ENCODE data around the gene RGS9. TPM values are rescaled to one million over a fixed set of nuclear protein-coding genes. Genes with fewer than 3 reads are reported as not detected.

RGS9 gene
- total RNA-seq, 1 donor from 2014 or later: 2.8 TPM

DNA sequence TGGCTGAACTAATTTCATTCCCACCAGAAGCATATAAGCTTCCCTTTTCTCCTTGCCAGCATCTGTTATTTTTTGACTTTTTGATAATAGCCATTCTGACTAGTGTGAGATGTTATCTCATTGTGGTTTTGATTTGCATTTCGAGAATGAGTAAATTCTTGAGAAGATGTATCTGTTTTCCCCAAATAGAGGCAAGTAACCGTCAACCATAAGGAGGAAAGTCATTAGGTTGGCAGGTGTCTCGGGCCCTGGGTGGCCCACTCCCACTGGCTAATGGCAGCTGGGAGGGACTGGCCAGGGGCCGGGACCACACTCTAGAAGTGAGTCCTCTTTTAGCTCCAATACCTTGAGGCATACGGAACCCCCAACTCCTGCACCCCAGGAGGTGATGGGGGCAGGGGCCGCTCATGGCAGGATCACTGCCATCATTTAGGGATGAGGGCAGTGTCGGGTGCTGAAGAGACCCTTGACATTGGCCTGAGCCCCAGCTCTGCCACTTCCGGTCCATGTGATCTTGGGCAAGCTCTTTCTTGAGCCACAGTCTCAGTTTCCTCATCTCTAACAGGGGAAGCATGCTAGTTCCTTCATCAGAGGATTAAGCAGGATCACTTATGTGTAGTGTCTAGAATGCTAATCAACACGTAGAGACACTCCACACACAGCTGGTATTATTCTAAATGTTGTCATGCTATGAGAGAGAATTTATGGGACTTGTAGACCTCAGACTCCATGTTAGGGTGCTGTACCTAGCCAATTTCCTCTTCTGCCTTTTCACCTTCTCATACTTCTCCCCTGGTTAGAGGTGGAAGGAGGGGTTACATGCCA is 44.3 kb downstream of the RGS9 start:
- H3K4me3 Mint-ChIP-seq: no peak overlapping the region
- TF ChIP-seq, protein P1, sequence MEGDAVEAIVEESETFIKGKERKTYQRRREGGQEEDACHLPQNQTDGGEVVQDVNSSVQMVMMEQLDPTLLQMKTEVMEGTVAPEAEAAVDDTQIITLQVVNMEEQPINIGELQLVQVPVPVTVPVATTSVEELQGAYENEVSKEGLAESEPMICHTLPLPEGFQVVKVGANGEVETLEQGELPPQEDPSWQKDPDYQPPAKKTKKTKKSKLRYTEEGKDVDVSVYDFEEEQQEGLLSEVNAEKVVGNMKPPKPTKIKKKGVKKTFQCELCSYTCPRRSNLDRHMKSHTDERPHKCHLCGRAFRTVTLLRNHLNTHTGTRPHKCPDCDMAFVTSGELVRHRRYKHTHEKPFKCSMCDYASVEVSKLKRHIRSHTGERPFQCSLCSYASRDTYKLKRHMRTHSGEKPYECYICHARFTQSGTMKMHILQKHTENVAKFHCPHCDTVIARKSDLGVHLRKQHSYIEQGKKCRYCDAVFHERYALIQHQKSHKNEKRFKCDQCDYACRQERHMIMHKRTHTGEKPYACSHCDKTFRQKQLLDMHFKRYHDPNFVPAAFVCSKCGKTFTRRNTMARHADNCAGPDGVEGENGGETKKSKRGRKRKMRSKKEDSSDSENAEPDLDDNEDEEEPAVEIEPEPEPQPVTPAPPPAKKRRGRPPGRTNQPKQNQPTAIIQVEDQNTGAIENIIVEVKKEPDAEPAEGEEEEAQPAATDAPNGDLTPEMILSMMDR (conservative IDR thresholded peaks at IDR 0.05): no peak
- peaks cover 3% of the 10 kb centered on the region for H3K27me3 Mint-ChIP-seq (ENCODE audit: low read depth)
- H3K9me3 Mint-ChIP-seq: peaks cover 13% of the 10 kb centered on the region
- no peak for DNase-seq (ENCODE audit: low read depth, low spot score)
- no peaks in the 10 kb centered on the region for H3K36me3 Mint-ChIP-seq (ENCODE audit: low read depth)
- peaks cover 47% of the 10 kb centered on the region for H3K4me1 Mint-ChIP-seq
- H3K27ac Mint-ChIP-seq (ENCODE audit: unreplicated experiment): no peak overlapping the region

DNA sequence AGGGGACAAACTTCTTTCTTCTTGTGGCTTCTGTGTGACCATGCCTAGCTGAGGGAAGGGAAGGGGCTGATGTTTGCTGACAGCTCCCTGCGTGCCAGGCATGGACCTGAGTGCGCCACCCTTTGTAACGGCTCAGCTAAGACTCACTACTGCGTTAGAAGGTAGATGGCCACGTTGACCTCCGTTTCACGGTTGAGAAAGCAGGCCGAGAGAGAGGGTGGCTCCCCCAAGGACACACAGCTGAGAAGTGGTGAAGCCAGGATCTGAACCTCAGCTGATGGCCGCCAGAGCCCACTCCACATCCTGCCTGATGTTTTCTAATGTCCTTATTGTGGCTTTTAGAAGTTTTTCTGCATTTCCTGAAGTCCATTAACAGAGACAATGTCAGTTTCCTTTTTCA is 45.1 kb downstream of the RGS9 start:
- H3K27me3 Mint-ChIP-seq (ENCODE audit: low read depth): peaks cover 3% of the 10 kb centered on the region
- no peak for DNase-seq (ENCODE audit: low read depth, low spot score)
- H3K4me1 Mint-ChIP-seq: peaks cover 47% of the 10 kb centered on the region
- H3K27ac Mint-ChIP-seq (ENCODE audit: unreplicated experiment): no peak overlapping the region
- TF ChIP-seq, protein P1 (conservative IDR thresholded peaks at IDR 0.05): no peak
- no peaks in the 10 kb centered on the region for H3K36me3 Mint-ChIP-seq (ENCODE audit: low read depth)
- peaks cover 8% of the 10 kb centered on the region for H3K9me3 Mint-ChIP-seq
- no peak overlapping the region for H3K4me3 Mint-ChIP-seq

DNA sequence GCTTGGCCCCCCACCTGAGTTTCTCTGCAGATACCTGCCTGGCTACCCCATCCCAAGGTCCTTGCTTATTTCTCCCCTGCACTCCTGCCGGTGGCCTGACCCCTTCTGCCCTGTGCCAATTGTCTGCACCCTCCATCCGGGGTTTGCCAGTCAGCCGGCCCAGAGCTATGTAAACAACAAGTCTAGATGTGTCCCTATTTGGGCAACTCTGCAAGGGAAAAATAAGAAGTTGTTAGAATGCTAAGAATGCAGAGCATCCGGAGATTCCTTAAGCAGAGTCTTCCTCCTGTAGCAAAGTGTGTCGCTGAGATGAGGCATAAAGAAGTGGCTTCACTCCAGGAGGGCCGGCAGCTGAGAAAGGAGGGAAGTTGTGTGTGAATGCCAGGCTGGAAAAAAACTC is 46.6 kb downstream of the RGS9 start:
- H3K4me1 Mint-ChIP-seq: peaks cover 40% of the 10 kb centered on the region

DNA sequence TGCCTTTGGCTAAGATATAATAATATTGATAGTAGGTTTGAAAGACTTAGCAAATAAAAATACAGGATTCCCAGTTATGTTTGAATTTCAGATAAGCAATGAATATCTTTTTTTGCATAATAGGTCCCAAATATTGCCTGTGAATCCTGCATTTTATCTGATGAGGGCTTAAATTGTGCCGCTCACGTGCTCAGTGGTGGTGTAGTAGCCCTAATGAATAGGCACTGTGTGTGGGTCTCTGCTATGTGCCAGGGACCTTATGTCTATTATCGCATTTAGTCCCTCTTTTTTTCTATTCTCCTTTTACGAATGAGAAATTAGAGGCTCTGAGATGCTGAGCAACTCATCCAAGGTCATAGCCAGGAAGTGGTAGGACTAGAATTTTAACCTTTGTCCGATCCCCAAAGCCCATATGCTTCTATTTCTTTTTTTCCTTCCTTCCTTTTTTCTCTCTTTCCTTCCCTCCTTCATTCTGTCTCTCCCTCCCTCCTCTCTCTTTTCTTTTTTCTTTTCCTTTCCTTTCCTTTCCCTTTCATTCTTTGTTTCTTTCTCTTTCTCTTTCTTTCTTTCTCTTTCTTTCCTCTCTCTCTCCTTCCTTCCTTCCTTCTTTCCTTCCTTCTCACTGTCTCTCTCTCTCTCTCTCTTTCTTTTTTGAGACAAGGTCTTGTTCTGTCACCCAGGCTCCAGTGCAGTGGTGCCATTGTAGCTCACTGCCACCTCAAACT is 47.2 kb downstream of the RGS9 start:
- Mint-ChIP-seq H3K27me3 (ENCODE audit: low read depth) (peaks cover under 1% of the 10 kb centered on the region), H3K27ac (ENCODE audit: unreplicated experiment) (peak overlapping the region; percentile 73), H3K4me1 (peaks cover 34% of the 10 kb centered on the region), H3K9me3 (no peaks in the 10 kb centered on the region), H3K4me3 (no peak overlapping the region), H3K36me3 (ENCODE audit: low read depth) (no peaks in the 10 kb centered on the region)
- DNase-seq (ENCODE audit: low read depth, low spot score): no peak
- TF ChIP-seq, protein P1 (conservative IDR thresholded peaks at IDR 0.05): no peak

More for the DNA sequence above, 46.6 kb downstream of the RGS9 start:
- no peak overlapping the region for H3K27ac Mint-ChIP-seq (ENCODE audit: unreplicated experiment)
- H3K9me3 Mint-ChIP-seq: peaks cover 2% of the 10 kb centered on the region
- H3K27me3 Mint-ChIP-seq (ENCODE audit: low read depth): peaks cover 3% of the 10 kb centered on the region
- no peak overlapping the region for H3K4me3 Mint-ChIP-seq
- TF ChIP-seq, protein P1 (conservative IDR thresholded peaks at IDR 0.05): no peak
- no peak for DNase-seq (ENCODE audit: low read depth, low spot score)
- no peaks in the 10 kb centered on the region for H3K36me3 Mint-ChIP-seq (ENCODE audit: low read depth)

DNA sequence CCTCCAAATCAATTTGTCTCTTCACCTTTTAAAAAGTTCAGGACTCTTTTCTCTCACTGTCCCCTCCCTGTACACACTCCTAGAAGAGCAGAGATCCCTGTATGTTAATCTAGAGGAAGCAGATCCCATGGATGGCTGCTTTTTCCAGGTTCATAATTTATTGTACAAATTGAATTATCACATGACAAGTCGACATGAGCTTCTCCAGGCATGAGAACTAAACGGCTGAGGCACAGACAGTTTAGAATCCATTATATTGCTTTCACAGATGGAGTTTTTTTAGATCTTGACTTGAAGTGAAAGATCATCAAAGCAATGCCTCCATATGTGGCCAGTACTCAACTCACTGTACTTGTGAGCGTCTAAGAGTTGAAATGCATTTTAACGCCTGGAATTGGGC is 47.9 kb downstream of the RGS9 start:
- TF ChIP-seq, protein P1 (conservative IDR thresholded peaks at IDR 0.05): no peak
- peaks cover 27% of the 10 kb centered on the region for H3K4me1 Mint-ChIP-seq
- no peak overlapping the region for H3K27ac Mint-ChIP-seq (ENCODE audit: unreplicated experiment)
- no peaks in the 10 kb centered on the region for H3K36me3 Mint-ChIP-seq (ENCODE audit: low read depth)
- H3K27me3 Mint-ChIP-seq (ENCODE audit: low read depth): no peaks in the 10 kb centered on the region
- no peaks in the 10 kb centered on the region for H3K9me3 Mint-ChIP-seq
- no peak for DNase-seq (ENCODE audit: low read depth, low spot score)
- H3K4me3 Mint-ChIP-seq: no peak overlapping the region

All from neural crest cell (in vitro differentiated cells).